Endothelial cell of umbilical vein (primary cell): ENCODE results near the gene USF2. TPM values are rescaled to one million over a fixed set of nuclear protein-coding genes. Genes with fewer than 3 reads are reported as not detected.

ENCODE experiments used
- BruUV-seq: library from RNA; stranded (reverse); fragments of 400-500 nt; replicated peaks from 2 replicates; lab custom pipeline; 2021; lab: Mats Ljungman, UMichigan
- CTCF ChIA-PET: fragments of 300-600, 350-600 bp; sonication (Branson Sonifier 250); formaldehyde crosslinking; loops from one replicate; lab custom pipeline; 2021; ENCODE audit warnings: antibody characterized with exemption, inconsistent platforms; lab: Charles Lee
- POLR2A ChIA-PET: fragments of 300-600, 350-600 bp; sonication (Branson Sonifier 250); formaldehyde crosslinking; loops from one replicate; lab custom pipeline; 2021; ENCODE audit warnings: antibody characterized with exemption, inconsistent platforms; lab: Charles Lee
- DNase-seq: peaks from one replicate; pipeline ENCODE4 v3.0.0-alpha.2; 2011; ENCODE audit warnings: low read depth, low spot score
- FAIRE-seq: peaks from 2 replicates; lab custom pipeline; 2011; peaks lifted over from hg19 to GRCh38; lab: Jason Lieb, UNC
- H2AFZ ChIP-seq: 2 replicates; pipeline ENCODE4 v1.6.0; 2012; ENCODE audit warnings: low read depth, low read length, control low read depth, inconsistent platforms
- H3K27ac ChIP-seq: 2 replicates; pipeline ENCODE4 v1.5.1; 2011; ENCODE audit warnings: low read depth, mild to moderate bottlenecking, control low read depth, low read length, moderate library complexity; ENCODE audit not compliant: insufficient read depth
- H3K27me3 ChIP-seq, 2 experiments: 2 replicates each; pipeline versions ENCODE4 v1.6.0 to v1.6.1; 2011; ENCODE audit warnings: low read length in 2 of 2, mixed read lengths in 1 of 2; ENCODE audit not compliant: control insufficient read depth in 2 of 2, insufficient read depth in 2 of 2
- H3K36me3 ChIP-seq, 2 experiments: 2 replicates in 1 of 2; 3 replicates in 1 of 2; pipeline ENCODE4 v1.5.1; 2011; ENCODE audit warnings: low read length in 2 of 2, mild to moderate bottlenecking in 1 of 2, moderate library complexity in 1 of 2; ENCODE audit not compliant: control insufficient read depth in 2 of 2, insufficient read depth in 2 of 2; ENCODE audit errors: extremely low read depth in 1 of 2
- H3K4me1 ChIP-seq: 3 replicates; pipeline ENCODE4 v1.5.1; 2011; ENCODE audit warnings: mild to moderate bottlenecking, low read length; ENCODE audit not compliant: control insufficient read depth, insufficient read depth; ENCODE audit errors: extremely low read depth
- H3K4me2 ChIP-seq: 2 replicates; pipeline ENCODE4 v1.6.1; 2011; ENCODE audit warnings: low read length, control low read depth, mixed read lengths; ENCODE audit not compliant: insufficient read depth
- H3K4me3 ChIP-seq, 3 experiments: fragments of 200-600 bp in 1 of 3; sonication (generic), shearing (Covaris generic) in 1 of 3; replicated peaks in 1 of 3; 2 replicates each; pipeline ENCODE4 v1.5.1; 2011 to 2016; ENCODE audit warnings: control low read depth in 3 of 3, low read length in 3 of 3, mild to moderate bottlenecking in 2 of 3, inconsistent platforms in 1 of 3, low read depth in 1 of 3, moderate library complexity in 1 of 3; ENCODE audit not compliant: insufficient read depth in 1 of 3
- H3K79me2 ChIP-seq: 2 replicates; pipeline ENCODE4 v1.6.0; 2012; ENCODE audit warnings: low read length, inconsistent platforms; ENCODE audit not compliant: control insufficient read depth, insufficient read depth
- H3K9ac ChIP-seq: replicated peaks from 2 replicates; pipeline ENCODE3; 2011; ENCODE audit warnings: low read length, control low read depth; ENCODE audit not compliant: insufficient read depth; ENCODE audit errors: extremely low read depth
- H3K9me1 ChIP-seq: replicated peaks from 3 replicates; pipeline ENCODE4 v1.6.0; 2011; ENCODE audit warnings: mild to moderate bottlenecking, low read length; ENCODE audit not compliant: control insufficient read depth, insufficient read depth; ENCODE audit errors: extremely low read depth
- H3K9me3 ChIP-seq: replicated peaks from 2 replicates; pipeline ENCODE4 v1.5.1; 2012; ENCODE audit warnings: low read length, inconsistent platforms; ENCODE audit not compliant: control insufficient read depth, insufficient read depth
- H4K20me1 ChIP-seq: replicated peaks from 2 replicates; pipeline ENCODE3; 2011; ENCODE audit warnings: mild to moderate bottlenecking, low read length; ENCODE audit not compliant: control insufficient read depth, insufficient read depth; ENCODE audit errors: extremely low read depth
- CTCF ChIP-seq, 2 donors: IDR thresholded peaks; 1 replicate in 1 of 2; 2 replicates in 1 of 2; pipeline ENCODE4 v1.5.1; 2011; ENCODE audit warnings: low read length in 2 of 2, mild to moderate bottlenecking in 2 of 2, moderate library complexity in 2 of 2, control low read depth in 1 of 2, inconsistent platforms in 1 of 2, low read depth in 1 of 2; ENCODE audit not compliant: insufficient read depth in 1 of 2; ENCODE audit errors: extremely low read depth in 1 of 2
- EZH2 ChIP-seq: IDR thresholded peaks from 2 replicates; pipeline ENCODE4 v1.6.1; 2012; ENCODE audit warnings: borderline replicate concordance, low read depth, mild to moderate bottlenecking, moderate library complexity, low read length, inconsistent platforms; ENCODE audit not compliant: severe bottlenecking
- FOS ChIP-seq: IDR thresholded peaks from 2 replicates; pipeline ENCODE4 v1.6.1; 2011; ENCODE audit warnings: mild to moderate bottlenecking, low read length, moderate library complexity, borderline replicate concordance; ENCODE audit not compliant: insufficient read depth
- GATA2 ChIP-seq: IDR thresholded peaks from 2 replicates; pipeline ENCODE4 v1.7.0; 2011; ENCODE audit warnings: low read depth, mild to moderate bottlenecking, moderate library complexity, mixed read lengths, low read length; ENCODE audit not compliant: insufficient read length, insufficient read depth
- JUN ChIP-seq: IDR thresholded peaks from 2 replicates; pipeline ENCODE4 v1.6.1; 2011; ENCODE audit warnings: borderline replicate concordance, low read depth; ENCODE audit not compliant: insufficient read length, insufficient read depth
- MAX ChIP-seq: IDR thresholded peaks from 2 replicates; pipeline ENCODE4 v1.6.1; 2011; ENCODE audit not compliant: insufficient read depth, insufficient read length
- MYC ChIP-seq: IDR thresholded peaks from one replicate; pipeline ENCODE4 v1.6.1; 2011; ENCODE audit warnings: mild to moderate bottlenecking, low read depth, low read length
- POLR2A ChIP-seq: IDR thresholded peaks from 2 replicates; pipeline ENCODE4 v1.6.1; 2012; ENCODE audit warnings: low read depth, mild to moderate bottlenecking, control low read depth, low read length
- POLR2AphosphoS5 ChIP-seq: IDR thresholded peaks from 2 replicates; pipeline ENCODE4 v1.6.1; 2012; ENCODE audit warnings: low read depth, mild to moderate bottlenecking, control low read depth, low read length, moderate library complexity; ENCODE audit not compliant: insufficient read depth
- dilution Hi-C: fragments of 300-500 bp; cut with MboI; formaldehyde crosslinking; loops from one replicate; pipeline ENCODE4 v1.15.0; 2019; ENCODE audit warnings: low sequenced_read_pairs; ENCODE audit not compliant: extremely low pct_ligation_motif_present
- intact Hi-C: fragments of 100-400 bp; cut with micrococcal nuclease; formaldehyde crosslinking; loops from one replicate; pipeline ENCODE4 v1.10.0; 2022
- polyA plus RNA-seq, 4 experiments: library from polyadenylated mRNA; depleted of rRNA in 3 of 4; stranded (reverse) in 3 of 4; unstranded in 1 of 4; fragments of >200 nt; gene quantifications; 2 replicates each; pipeline versions ENCODE4 v1.2.1 to v1.2.3, GENCODE V29; 2011 to 2012; ENCODE audit warnings: missing spikeins in 1 of 4
- total RNA-seq: library from RNA; stranded (reverse); gene quantifications from 2 replicates; pipeline ENCODE4 v1.2.3, GENCODE V29; 2021

USF2 gene
- total and polyA plus RNA-seq, 2 donors (not counting 3 experiments of a cell fraction or from before 2014, with no cell fraction given), result 75.0 to 76.8 TPM

- intact Hi-C loops, result no loop called here
- CTCF ChIA-PET, result no interaction called here
- Histone ChIP-seq H3K4me2 (no peak overlapping the region), H2AFZ (no peak overlapping the region), H3K9ac (no peak overlapping the region), H3K9me1 (no peaks in the 10 kb centered on the region), H3K4me1 (no peaks in the 10 kb centered on the region), H3K27ac (no peak overlapping the region), H3K4me3 (no peak overlapping the region), H4K20me1 (no peaks in the 10 kb centered on the region), H3K9me3 (no peaks in the 10 kb centered on the region), H3K79me2 (no peaks in the 10 kb centered on the region), H3K27me3 (no peaks in the 10 kb centered on the region), H3K36me3 (no peaks in the 10 kb centered on the region)
- TF ChIP-seq CTCF (IDR thresholded peaks at IDR 0.05; ENCODE audit: extremely low read depth in 1 of 2, insufficient read depth in 1 of 2, low read depth in 1 of 2, low read length in 2 of 2), result no peak
- TF ChIP-seq MYC, result no peak
- TF ChIP-seq POLR2AphosphoS5, result no peak
- no peak for TF ChIP-seq POLR2A
- TF ChIP-seq EZH2, result no peak
- no peak for TF ChIP-seq FOS
- TF ChIP-seq JUN, result no peak
- no peak for TF ChIP-seq GATA2
- no peak for TF ChIP-seq MAX
- POLR2A ChIA-PET, result no interaction called here
- DNase-seq, result no peak
- dilution Hi-C loops, result no loop called here
- BruUV-seq, result no TSS peak
- no peak for FAIRE-seq
Observed at GRCh38 chr19:35301961-35302360, 33.2 kb downstream of the USF2 start.
